K562 (cell line): ENCODE data around the gene SNTG2. TPM values are rescaled to one million over a fixed set of nuclear protein-coding genes. Genes with fewer than 3 reads are reported as not detected.

Source experiments
- ATAC-seq: fragments of 200-7000 bp; cut with Tn5 transposase; 3 replicates; pipeline ENCODE4 v1.9.1; 2020; ENCODE audit warnings: moderate library complexity
- BruUV-seq: library from RNA; stranded (reverse); fragments of 400-500 nt; replicated peaks from 2 replicates; lab custom pipeline; 2021; lab: Mats Ljungman, UMichigan
- CTCF ChIA-PET: fragments of 300-600 bp; formaldehyde crosslinking; extraction: SDS; loops from one replicate; lab custom pipeline; 2021; ENCODE audit warnings: low intra/inter-chr PET ratio; lab: Yijun Ruan, JAX
- POLR2A ChIA-PET: fragments of 300-600, 350-650 bp; sonication (Branson Sonifier 250); formaldehyde crosslinking; extraction: SDS; loops from one replicate; lab custom pipeline; 2021; ENCODE audit warnings: antibody characterized with exemption, inconsistent platforms; lab: Yijun Ruan, JAX
- DNase-seq, 4 experiments: peaks; one replicate each; pipeline versions ENCODE4 v3.0.0 to v3.0.0-alpha.2; 2011 to 2018; ENCODE audit warnings: low spot score in 3 of 4, mixed read lengths in 3 of 4; ENCODE audit errors: extremely low read depth in 1 of 4
- FAIRE-seq: peaks from 2 replicates; lab custom pipeline; 2011; peaks lifted over from hg19 to GRCh38; lab: Jason Lieb, UNC
- H2AFZ ChIP-seq: 2 replicates; pipeline ENCODE4 v1.6.0; 2011; ENCODE audit warnings: low read depth, low read length, control low read depth, inconsistent platforms
- H3K27ac ChIP-seq: fragments of 200-600 bp; 3 replicates; pipeline ENCODE4 v1.8.0; 2011; ENCODE audit warnings: low read depth, mild to moderate bottlenecking, control low read depth, inconsistent platforms, low read length, moderate library complexity, mixed read lengths; ENCODE audit errors: extremely low read depth
- H3K27me3 ChIP-seq, 2 experiments: fragments of 300-600 bp in 1 of 2; 2 replicates in 1 of 2; 3 replicates in 1 of 2; pipeline versions ENCODE4 v1.6.0 to v1.8.0; 2011; ENCODE audit warnings: inconsistent platforms in 2 of 2, low read length in 2 of 2, mild to moderate bottlenecking in 1 of 2, mixed read lengths in 1 of 2, moderate library complexity in 1 of 2; ENCODE audit not compliant: control insufficient read depth in 2 of 2, insufficient read depth in 2 of 2
- H3K36me3 ChIP-seq: fragments of 300-600 bp; 3 replicates; pipeline ENCODE4 v1.8.0; 2011; ENCODE audit warnings: mild to moderate bottlenecking, low read length, inconsistent platforms; ENCODE audit not compliant: control insufficient read depth, insufficient read depth
- H3K4me1 ChIP-seq, 2 experiments: fragments of 200-600 bp in 1 of 2; replicated peaks in 1 of 2; 2 replicates in 1 of 2; 3 replicates in 1 of 2; pipeline versions ENCODE4 v1.5.1 to v1.8.0; 2011; ENCODE audit warnings: inconsistent platforms in 2 of 2, low read length in 2 of 2, mild to moderate bottlenecking in 1 of 2, mixed read lengths in 1 of 2, moderate library complexity in 1 of 2; ENCODE audit not compliant: control insufficient read depth in 2 of 2, insufficient read depth in 2 of 2
- H3K4me2 ChIP-seq: 2 replicates; pipeline ENCODE4 v1.6.1; 2011; ENCODE audit warnings: low read length, control low read depth, inconsistent platforms, mixed read lengths; ENCODE audit not compliant: insufficient read depth
- H3K4me3 ChIP-seq: fragments of 200-600 bp; sonication (generic), shearing (Covaris generic); 2 replicates; pipeline ENCODE4 v1.5.1; 2016; ENCODE audit warnings: control low read depth, inconsistent platforms
- H3K79me2 ChIP-seq: fragments of 200-600 bp; 3 replicates; pipeline ENCODE4 v1.8.0; 2011; ENCODE audit warnings: low read length, inconsistent platforms; ENCODE audit not compliant: control insufficient read depth, insufficient read depth
- H3K9ac ChIP-seq, 2 experiments: 2 replicates each; pipeline versions ENCODE4 v1.6.0 to v1.6.1; 2011; ENCODE audit warnings: low read depth in 2 of 2, low read length in 2 of 2, control low read depth in 1 of 2, inconsistent platforms in 1 of 2, mild to moderate bottlenecking in 1 of 2, mixed read lengths in 1 of 2; ENCODE audit not compliant: insufficient read depth in 1 of 2
- H3K9me1 ChIP-seq: one replicate; pipeline ENCODE4 v1.6.0; 2011; ENCODE audit warnings: inconsistent platforms, mild to moderate bottlenecking, low read length, moderate library complexity; ENCODE audit not compliant: control insufficient read depth, insufficient read depth
- H3K9me3 ChIP-seq: replicated peaks from 2 replicates; pipeline ENCODE4 v1.5.1; 2011; ENCODE audit warnings: low read depth, low read length, inconsistent platforms; ENCODE audit not compliant: control insufficient read depth, insufficient read depth
- H4K20me1 ChIP-seq: replicated peaks from 2 replicates; pipeline ENCODE4 v1.6.1; 2011; ENCODE audit warnings: low read length, inconsistent platforms, mixed read lengths; ENCODE audit not compliant: control insufficient read depth, insufficient read depth
- HES1 ChIP-seq: fragments of 450-650 bp; IDR thresholded peaks from 2 replicates; pipeline ENCODE4 v1.6.1; 2016; ENCODE audit warnings: low read depth, mild to moderate bottlenecking, moderate library complexity
- MAFK ChIP-seq: IDR thresholded peaks from 2 replicates; pipeline ENCODE4 v1.6.1; 2011; ENCODE audit warnings: low read length, improper control_type of control experiment
- MTA1 ChIP-seq: fragments of 450-650 bp; IDR thresholded peaks from 2 replicates; pipeline ENCODE4 v1.6.1; 2017; ENCODE audit warnings: borderline replicate concordance
- MYNN ChIP-seq, 2 experiments: sonication (generic); formaldehyde crosslinking in 1 of 2; IDR thresholded peaks; 2 replicates each; pipeline versions ENCODE4 v1.5.0 to v1.6.1; 2016 to 2020; ENCODE audit warnings: antibody characterized with exemption in 1 of 2, missing genetic modification reagents in 1 of 2
- NFYB ChIP-seq: IDR thresholded peaks from 2 replicates; pipeline ENCODE4 v1.6.1; 2011; ENCODE audit warnings: mild to moderate bottlenecking, moderate library complexity; ENCODE audit not compliant: insufficient read length; ENCODE audit errors: extremely low read depth
- PYGO2 ChIP-seq: fragments of 450-650 bp; IDR thresholded peaks from 2 replicates; pipeline ENCODE4 v1.6.1; 2016; ENCODE audit warnings: mild to moderate bottlenecking, missing genetic modification characterization, moderate library complexity, missing compliant biosample characterization
- RHOXF2B ChIP-seq: fragments of 250-450 bp; sonication (Bioruptor Pico); conservative IDR thresholded peaks from 2 replicates; pipeline ENCODE4 v1.5.1; 2021
- RREB1 ChIP-seq: fragments of 250-450 bp; sonication (Bioruptor Pico); IDR thresholded peaks from 2 replicates; pipeline ENCODE4 v1.4.0; 2020
- TARDBP ChIP-seq: fragments of 450-650 bp; IDR thresholded peaks from 2 replicates; pipeline ENCODE4 v1.6.1; 2016
- ZBTB43 ChIP-seq: sonication (generic); formaldehyde crosslinking; IDR thresholded peaks from 2 replicates; pipeline ENCODE4 v1.8.0; 2023; ENCODE audit warnings: mild to moderate bottlenecking, missing genetic modification reagents
- ZEB2 ChIP-seq: fragments of 450-650 bp; IDR thresholded peaks from 2 replicates; pipeline ENCODE4 v1.6.1; 2016
- WGBS: fragments of 100-300 bp; shearing (Covaris generic); methylation state at CpG from one replicate; pipeline ENCODE4 v1.1.6; 2016; ENCODE audit warnings: low coverage, mixed read lengths; ENCODE audit not compliant: insufficient coverage; ENCODE audit errors: missing lambda C conversion rate; 5-methylcytosine and 5-hydroxymethylcytosine counted together
- in situ Hi-C: fragments of 300-500 bp; cut with MboI; formaldehyde crosslinking; loops from 4 replicates; pipeline ENCODE4 v1.15.0; 2018; ENCODE audit warnings: inconsistent platforms, mixed read lengths
- intact Hi-C: fragments of 100-400 bp; cut with micrococcal nuclease; formaldehyde crosslinking; loops from 2 replicates; pipeline ENCODE4 v1.14.2; 2022
- polyA plus RNA-seq, 8 experiments: library from polyadenylated mRNA; depleted of rRNA in 4 of 8; stranded (reverse) in 5 of 8; unstranded in 3 of 8; fragments of >200 nt; fragmentation: Nextera tagmentation in 2 of 8; fragmentation: Illumina TruSeq in 1 of 8; extraction: Ambion mirVana in 2 of 8; extraction: Trizol in 1 of 8; gene quantifications; 2 replicates each; pipeline versions ENCODE4 v1.2.1 to v1.2.3, GENCODE V29; 2011 to 2014; ENCODE audit warnings: inconsistent platforms in 1 of 8, missing spikeins in 1 of 8
- total RNA-seq, 7 experiments: library from RNA; depleted of rRNA in 6 of 7; stranded (reverse); fragments of >200 nt in 6 of 7; fragmentation: Illumina TruSeq in 2 of 7; extraction: Trizol in 2 of 7; gene quantifications; 2 replicates each; pipeline versions ENCODE4 v1.2.1 to v1.2.3, GENCODE V29; 2011 to 2021; ENCODE audit warnings: low replicate concordance in 1 of 7
- TF ChIP-seq, protein P1 (sequence below), 2 experiments: fragments of 200-800 bp in 1 of 2; sonication (Bioruptor generic) in 1 of 2; sonication (generic) in 1 of 2; formaldehyde crosslinking in 1 of 2; IDR thresholded peaks in 1 of 2; conservative IDR thresholded peaks in 1 of 2; 2 replicates each; pipeline versions ENCODE4 v1.5.0 to v1.6.1; 2016 to 2020; ENCODE audit warnings: missing compliant biosample characterization in 1 of 2, missing genetic modification characterization in 1 of 2, missing genetic modification reagents in 1 of 2

Gene SNTG2
- total and polyA plus RNA-seq, 9 of the 15 experiments (the other 6 are each of a cell fraction or from before 2014, with no cell fraction given), result not detected

- FAIRE-seq, result no peak
- no peaks in the 10 kb centered on the region for H3K4me1 ChIP-seq
- in situ Hi-C loops, result no loop called here
- no peaks in the 10 kb centered on the region for H3K9me3 ChIP-seq
- H2AFZ ChIP-seq, result no peak overlapping the region
- no TSS peak for BruUV-seq
- no peak overlapping the region for H3K4me3 ChIP-seq
- H4K20me1 ChIP-seq, result no peaks in the 10 kb centered on the region
- H3K79me2 ChIP-seq, result no peaks in the 10 kb centered on the region
- no peak for DNase-seq
- intact Hi-C loops, result no loop called here
- peaks cover 0 to 12% of the 10 kb centered on the region in 2 experiments; a peak in 1 of 5 replicates for H3K27me3 ChIP-seq
- ChIA-PET CTCF (no interaction called here), POLR2A (no interaction called here)
- H3K36me3 ChIP-seq, result no peaks in the 10 kb centered on the region
- WGBS, result 3% methylated on average over 6 of the region's 6 CpGs
- no peak for ATAC-seq
- no peak overlapping the region for H3K27ac ChIP-seq
- no peaks in the 10 kb centered on the region for H3K9me1 ChIP-seq
- H3K9ac ChIP-seq, result no peak overlapping the region
- H3K4me2 ChIP-seq, result no peak overlapping the region
- TF ChIP-seq MYNN (IDR thresholded peaks at IDR 0.05) (no peak), MYNN (CRISPR knock-in tag; IDR thresholded peaks at IDR 0.05) (no peak), ZBTB43 (no peak), NFYB (no peak), PYGO2 (no peak), RREB1 (no peak), TARDBP (no peak), RHOXF2B (CRISPR knock-in tag) (no peak), ZEB2 (no peak), MTA1 (no peak), HES1 (no peak), MAFK (no peak)
- TF ChIP-seq, protein P1, sequence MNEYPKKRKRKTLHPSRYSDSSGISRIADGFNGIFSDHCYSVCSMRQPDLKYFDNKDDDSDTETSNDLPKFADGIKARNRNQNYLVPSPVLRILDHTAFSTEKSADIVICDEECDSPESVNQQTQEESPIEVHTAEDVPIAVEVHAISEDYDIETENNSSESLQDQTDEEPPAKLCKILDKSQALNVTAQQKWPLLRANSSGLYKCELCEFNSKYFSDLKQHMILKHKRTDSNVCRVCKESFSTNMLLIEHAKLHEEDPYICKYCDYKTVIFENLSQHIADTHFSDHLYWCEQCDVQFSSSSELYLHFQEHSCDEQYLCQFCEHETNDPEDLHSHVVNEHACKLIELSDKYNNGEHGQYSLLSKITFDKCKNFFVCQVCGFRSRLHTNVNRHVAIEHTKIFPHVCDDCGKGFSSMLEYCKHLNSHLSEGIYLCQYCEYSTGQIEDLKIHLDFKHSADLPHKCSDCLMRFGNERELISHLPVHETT (CRISPR knock-in tag; conservative IDR thresholded peaks at IDR 0.05 in 1 of 2, IDR thresholded peaks at IDR 0.05 in 1 of 2), result no peak
Observed at GRCh38 chr2:1277634-1278033, 327.0 kb downstream of the SNTG2 start.
